ENCODE measurements around the gene PRRT1. TPM values are rescaled to one million over a fixed set of nuclear protein-coding genes. Genes with fewer than 3 reads are reported as not detected.

The PRRT1 gene
- total RNA-seq, 1 experiment from 2014 or later = 1.9 TPM

GRCh38 chr6:32158052-32158451 is 6.3 kb upstream of the PRRT1 start:
- no peak overlapping the region for H2AFZ ChIP-seq (ENCODE audit: low read length)
- H3K4me1 ChIP-seq (ENCODE audit: insufficient read depth, low read length) = no peaks in the 10 kb centered on the region
- no peak overlapping the region for H3K27ac Mint-ChIP-seq
- H2BK20ac ChIP-seq (ENCODE audit: low read depth, low read length, poor library complexity, severe bottlenecking) = no peak overlapping the region
- H4K5ac ChIP-seq (ENCODE audit: insufficient read length, low read depth, low read length) = no peak overlapping the region
- H3K36me3 Mint-ChIP-seq (ENCODE audit: insufficient read depth in 1 of 3, low read depth in 3 of 3) = peaks cover 29 to 58% (median 38%) of the 10 kb centered on the region in 3 experiments
- no peak overlapping the region for H3K14ac ChIP-seq (ENCODE audit: insufficient read depth, low read length)
- no peaks in the 10 kb centered on the region for H4K20me1 ChIP-seq (ENCODE audit: control insufficient read depth, insufficient read depth, insufficient read length)
- H3T11ph ChIP-seq (ENCODE audit: low read length) = no peak overlapping the region
- no peak overlapping the region for H3K27ac ChIP-seq (ENCODE audit: insufficient read length, low read depth, low read length)
- H3K79me1 ChIP-seq (ENCODE audit: insufficient read depth, low read depth, low read length, poor library complexity, severe bottlenecking) = no peaks in the 10 kb centered on the region
- no peaks in the 10 kb centered on the region for H3K9me3 Mint-ChIP-seq
- TF ChIP-seq CTCF (conservative IDR thresholded peaks at IDR 0.05) = no peak
- DNase-seq = no peak
- no peak overlapping the region for H3K9ac ChIP-seq (ENCODE audit: extremely low read depth, insufficient read length, low read length)
- H3K9me3 ChIP-seq (ENCODE audit: control insufficient read depth, low read depth, low read length) = no peaks in the 10 kb centered on the region
- no peaks in the 10 kb centered on the region for H3K27me3 ChIP-seq (ENCODE audit: insufficient read depth, low read length)
- no peak overlapping the region for H2BK5ac ChIP-seq (ENCODE audit: insufficient read length, low read length)
- H3K79me2 ChIP-seq (ENCODE audit: insufficient read depth, low read length) = no peaks in the 10 kb centered on the region; the same call in 1 of the 2 replicates
- H3K18ac ChIP-seq (ENCODE audit: insufficient read length, low read depth, low read length) = no peak overlapping the region
- H2AK5ac ChIP-seq (ENCODE audit: insufficient read length, low read length) = no peak overlapping the region
- no peak overlapping the region for H3K4me2 ChIP-seq (ENCODE audit: insufficient read depth, insufficient read length, low read length)
- no peak overlapping the region for H2BK15ac ChIP-seq (ENCODE audit: low read depth, low read length)
- H3K23me2 ChIP-seq (ENCODE audit: insufficient read length, low read depth, low read length, poor library complexity, severe bottlenecking) = peaks cover 15% of the 10 kb centered on the region
- no peak overlapping the region for H2BK12ac ChIP-seq (ENCODE audit: insufficient read length, low read depth, low read length)
- no peak overlapping the region for H4K8ac ChIP-seq (replicated peaks; ENCODE audit: insufficient read length, low read depth, low read length)
- no peak overlapping the region for H3K4ac ChIP-seq (ENCODE audit: low read depth, low read length)
- no peak overlapping the region for H4K91ac ChIP-seq (ENCODE audit: insufficient read length, low read depth, low read length)
- no peak overlapping the region for H3K56ac ChIP-seq (ENCODE audit: insufficient read length, low read depth, low read length)
- H3K27me3 Mint-ChIP-seq (ENCODE audit: low read depth) = no peaks in the 10 kb centered on the region
- H2BK120ac ChIP-seq (ENCODE audit: low read depth, low read length, poor library complexity, severe bottlenecking) = no peak overlapping the region
- peaks cover 11 to 13% of the 10 kb centered on the region in 2 experiments for H3K4me1 Mint-ChIP-seq
- no peak overlapping the region for H3K4me3 Mint-ChIP-seq
- no peak overlapping the region for H3K23ac ChIP-seq (ENCODE audit: insufficient read length, low read depth, low read length)

Data from H9 (cell line).